Breast epithelium (tissue), 3 donors: ENCODE measurements around the gene SLC17A8.

Experiments used
- POLR2A ChIP-seq: fragments of 450-650 bp; IDR thresholded peaks from one replicate; pipeline ENCODE4 v1.6.1; 2016; ENCODE audit warnings: antibody characterized with exemption, mild to moderate bottlenecking, moderate library complexity
- POLR2AphosphoS5 ChIP-seq, 3 donors: sonication (generic); formaldehyde crosslinking; IDR thresholded peaks; one replicate each; pipeline ENCODE4 v1.6.1; 2017; ENCODE audit warnings: antibody characterized with exemption in 3 of 3
- TF ChIP-seq, protein P1 (sequence below), 3 donors: fragments of 450-650 bp; IDR thresholded peaks; one replicate each; pipeline ENCODE4 v1.5.1; 2016 to 2017; ENCODE audit warnings: antibody characterized with exemption in 3 of 3, mild to moderate bottlenecking in 3 of 3, moderate library complexity in 3 of 3

DNA sequence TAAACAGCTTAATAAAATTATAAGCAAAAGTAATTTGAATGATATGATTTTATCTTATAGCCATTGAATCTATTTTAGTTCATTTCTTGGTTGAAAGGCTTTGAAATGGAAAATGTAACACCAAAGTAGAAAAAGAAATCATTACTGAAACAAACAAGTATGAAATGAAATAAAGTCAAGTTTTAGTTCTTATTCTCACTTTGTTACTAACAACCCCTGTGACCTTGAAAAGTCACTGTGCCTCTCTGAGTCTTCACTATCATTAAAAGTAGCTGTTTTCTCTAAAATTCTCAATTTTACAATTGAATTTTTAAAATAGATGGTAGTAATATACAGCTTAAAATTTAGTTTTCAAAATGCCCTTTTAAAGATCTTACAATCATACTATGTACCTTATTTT, 32.4 kb upstream of the SLC17A8 start:
- no peak for TF ChIP-seq POLR2AphosphoS5 (IDR thresholded peaks at IDR 0.05)
- TF ChIP-seq, protein P1, sequence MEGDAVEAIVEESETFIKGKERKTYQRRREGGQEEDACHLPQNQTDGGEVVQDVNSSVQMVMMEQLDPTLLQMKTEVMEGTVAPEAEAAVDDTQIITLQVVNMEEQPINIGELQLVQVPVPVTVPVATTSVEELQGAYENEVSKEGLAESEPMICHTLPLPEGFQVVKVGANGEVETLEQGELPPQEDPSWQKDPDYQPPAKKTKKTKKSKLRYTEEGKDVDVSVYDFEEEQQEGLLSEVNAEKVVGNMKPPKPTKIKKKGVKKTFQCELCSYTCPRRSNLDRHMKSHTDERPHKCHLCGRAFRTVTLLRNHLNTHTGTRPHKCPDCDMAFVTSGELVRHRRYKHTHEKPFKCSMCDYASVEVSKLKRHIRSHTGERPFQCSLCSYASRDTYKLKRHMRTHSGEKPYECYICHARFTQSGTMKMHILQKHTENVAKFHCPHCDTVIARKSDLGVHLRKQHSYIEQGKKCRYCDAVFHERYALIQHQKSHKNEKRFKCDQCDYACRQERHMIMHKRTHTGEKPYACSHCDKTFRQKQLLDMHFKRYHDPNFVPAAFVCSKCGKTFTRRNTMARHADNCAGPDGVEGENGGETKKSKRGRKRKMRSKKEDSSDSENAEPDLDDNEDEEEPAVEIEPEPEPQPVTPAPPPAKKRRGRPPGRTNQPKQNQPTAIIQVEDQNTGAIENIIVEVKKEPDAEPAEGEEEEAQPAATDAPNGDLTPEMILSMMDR (IDR thresholded peaks at IDR 0.05) = no peak
- no peak for TF ChIP-seq POLR2A
